PC-9 (cell line): ENCODE measurements around the gene SORBS2.

Experiments used
- EZH2 ChIP-seq: fragments of 200-600 bp; sonication (generic); IDR thresholded peaks from 2 replicates; pipeline ENCODE4 v1.8.0; 2017; ENCODE audit warnings: antibody characterized with exemption, low read depth
- TF ChIP-seq, protein P1 (sequence below): fragments of 200-600 bp; sonication (generic); conservative IDR thresholded peaks from 2 replicates; pipeline ENCODE4 v1.6.1; 2017; ENCODE audit warnings: mixed run types, antibody characterized with exemption, mild to moderate bottlenecking, moderate library complexity

DNA sequence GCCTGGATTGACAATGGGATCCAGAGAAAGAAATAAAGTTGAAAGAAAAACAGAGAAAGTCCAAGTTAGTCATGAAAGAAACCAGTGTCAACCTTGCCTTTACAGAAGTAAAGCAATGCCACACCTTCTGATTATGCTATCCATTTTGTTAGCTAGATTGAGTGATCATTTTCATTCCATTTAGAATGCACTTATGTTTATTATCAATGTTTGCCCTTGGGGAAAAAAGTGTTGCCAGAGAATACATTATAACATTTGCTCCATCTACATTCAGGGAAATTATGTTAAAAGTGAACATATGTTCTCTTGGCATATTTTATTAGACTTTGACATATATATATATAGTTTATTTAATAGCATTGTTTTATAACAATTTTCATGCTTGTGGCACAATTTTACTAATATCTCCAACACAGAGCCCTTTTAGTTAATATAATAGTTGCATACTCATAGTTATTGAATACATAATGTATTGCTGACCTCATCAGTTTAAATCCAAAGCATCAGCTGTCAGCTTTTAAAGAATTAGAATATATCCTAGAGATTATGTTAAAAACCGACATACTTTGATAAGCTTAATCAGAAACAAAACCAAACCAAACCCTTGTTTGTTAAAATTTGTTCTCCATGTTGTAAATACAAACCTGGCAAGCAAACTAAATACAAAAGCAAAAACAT is 134.2 kb downstream of the SORBS2 start:
- TF ChIP-seq, protein P1, sequence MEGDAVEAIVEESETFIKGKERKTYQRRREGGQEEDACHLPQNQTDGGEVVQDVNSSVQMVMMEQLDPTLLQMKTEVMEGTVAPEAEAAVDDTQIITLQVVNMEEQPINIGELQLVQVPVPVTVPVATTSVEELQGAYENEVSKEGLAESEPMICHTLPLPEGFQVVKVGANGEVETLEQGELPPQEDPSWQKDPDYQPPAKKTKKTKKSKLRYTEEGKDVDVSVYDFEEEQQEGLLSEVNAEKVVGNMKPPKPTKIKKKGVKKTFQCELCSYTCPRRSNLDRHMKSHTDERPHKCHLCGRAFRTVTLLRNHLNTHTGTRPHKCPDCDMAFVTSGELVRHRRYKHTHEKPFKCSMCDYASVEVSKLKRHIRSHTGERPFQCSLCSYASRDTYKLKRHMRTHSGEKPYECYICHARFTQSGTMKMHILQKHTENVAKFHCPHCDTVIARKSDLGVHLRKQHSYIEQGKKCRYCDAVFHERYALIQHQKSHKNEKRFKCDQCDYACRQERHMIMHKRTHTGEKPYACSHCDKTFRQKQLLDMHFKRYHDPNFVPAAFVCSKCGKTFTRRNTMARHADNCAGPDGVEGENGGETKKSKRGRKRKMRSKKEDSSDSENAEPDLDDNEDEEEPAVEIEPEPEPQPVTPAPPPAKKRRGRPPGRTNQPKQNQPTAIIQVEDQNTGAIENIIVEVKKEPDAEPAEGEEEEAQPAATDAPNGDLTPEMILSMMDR, result no peak
- TF ChIP-seq EZH2, result no peak
